ENCODE results near the gene ABCD2.
A peak's percentile ranks its signal among the peaks of the same experiment; 100 is the strongest.
"Not testable (repeated sequence)": the region's sequence is repeated elsewhere in the genome, so short reads cannot be mapped to it uniquely, and the experiment has no call there.

The ABCD2 gene

DNA sequence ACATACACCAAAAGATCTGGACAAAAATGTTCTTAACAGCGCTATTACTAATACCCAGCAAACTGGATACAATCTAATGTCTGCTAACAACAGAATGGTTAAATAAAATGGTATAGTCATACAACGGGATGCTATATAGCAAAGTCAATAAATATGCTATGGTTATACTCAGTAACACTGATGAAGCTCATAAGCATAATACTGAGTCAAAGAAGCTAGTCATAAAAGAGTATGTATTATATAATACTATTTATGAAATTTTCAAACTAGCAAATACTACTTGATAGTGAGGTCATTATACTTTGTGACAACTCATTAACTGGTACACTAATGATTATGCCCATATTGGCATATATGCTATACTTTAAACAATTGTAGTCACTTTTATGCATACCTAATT is 7.4 kb downstream of the ABCD2 start:
- DNase-seq (no peak), ATAC-seq (no peak)

DNA sequence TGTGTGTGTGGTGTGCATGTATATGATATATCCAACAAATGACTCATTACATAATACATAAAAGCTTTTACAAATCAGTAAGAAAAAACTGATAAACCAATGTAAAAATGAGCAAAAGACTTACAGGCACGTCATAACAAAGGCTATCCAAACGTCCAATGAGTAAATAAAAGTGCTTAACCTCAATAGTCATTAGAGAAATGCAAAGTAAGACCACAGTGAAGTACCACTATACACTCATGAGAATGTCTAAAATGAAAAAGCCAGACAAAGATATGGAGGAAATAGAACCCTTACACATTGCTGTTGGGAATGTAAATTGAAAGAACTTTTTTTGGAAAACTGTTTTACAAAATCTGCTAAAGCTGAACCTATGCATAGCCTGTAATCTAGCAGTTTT is 7.8 kb downstream of the ABCD2 start:
- ATAC-seq, result no peak
- no peak for DNase-seq

DNA sequence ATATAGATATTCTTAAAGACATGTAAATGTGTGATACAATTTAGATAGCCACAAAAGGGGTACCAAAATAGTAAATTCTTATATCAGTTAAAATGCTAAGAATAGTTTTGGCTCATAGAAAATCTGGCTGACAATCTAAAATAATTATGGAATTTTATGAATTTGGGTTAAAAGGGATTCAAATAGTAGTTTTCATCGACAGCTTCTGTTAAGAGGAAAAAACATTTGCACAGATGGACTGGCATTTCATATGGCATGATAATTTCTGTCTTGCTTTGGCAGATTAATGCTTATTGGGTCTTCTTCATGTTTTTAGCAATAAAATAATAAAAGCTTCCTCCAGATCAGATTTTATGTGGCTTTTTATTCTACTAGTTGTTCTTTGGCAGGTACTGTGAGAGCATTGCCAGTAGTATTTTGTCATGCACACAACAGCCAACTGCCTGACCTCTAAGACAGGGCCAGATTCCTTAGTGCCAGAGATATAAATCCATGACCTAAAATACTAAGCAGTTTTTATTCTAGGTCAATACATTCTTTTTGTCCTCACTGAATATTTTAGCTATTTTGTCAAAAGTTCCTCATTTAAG is 9.1 kb downstream of the ABCD2 start:
- ATAC-seq, result no peak
- DNase-seq, result no peak

DNA sequence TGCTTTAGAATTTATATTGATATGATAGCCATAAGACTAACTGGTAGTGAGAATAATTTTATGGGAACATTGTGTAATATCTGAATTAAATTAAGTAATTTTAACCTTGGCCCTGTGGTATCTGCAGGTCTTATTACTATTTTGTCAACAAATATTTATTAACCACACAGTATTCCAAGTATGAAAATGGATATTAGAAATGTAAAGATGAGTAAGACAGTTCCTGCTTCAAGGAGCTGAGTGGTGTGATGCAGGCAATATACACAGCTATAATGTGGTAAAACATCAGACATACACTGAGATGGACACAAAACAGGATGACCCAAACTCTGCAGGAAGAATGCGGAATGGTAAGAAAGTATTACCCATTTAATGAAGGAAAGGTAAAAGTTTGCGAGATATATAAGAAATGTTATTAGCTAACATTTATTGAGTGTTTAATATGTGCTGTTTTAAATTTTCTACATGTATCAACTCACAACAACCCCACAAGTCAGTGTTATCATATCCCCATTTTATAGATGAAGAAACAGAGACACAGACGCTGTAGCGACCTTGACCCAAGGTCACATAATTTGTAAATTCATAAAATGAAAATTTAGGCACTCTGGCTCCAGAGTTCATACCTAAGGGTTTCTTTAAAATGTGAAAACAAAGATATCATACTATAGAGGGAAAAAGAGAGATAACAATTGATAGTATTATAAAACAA is 12.7 kb downstream of the ABCD2 start:
- DNase-seq (no peak), ATAC-seq (no peak)

DNA sequence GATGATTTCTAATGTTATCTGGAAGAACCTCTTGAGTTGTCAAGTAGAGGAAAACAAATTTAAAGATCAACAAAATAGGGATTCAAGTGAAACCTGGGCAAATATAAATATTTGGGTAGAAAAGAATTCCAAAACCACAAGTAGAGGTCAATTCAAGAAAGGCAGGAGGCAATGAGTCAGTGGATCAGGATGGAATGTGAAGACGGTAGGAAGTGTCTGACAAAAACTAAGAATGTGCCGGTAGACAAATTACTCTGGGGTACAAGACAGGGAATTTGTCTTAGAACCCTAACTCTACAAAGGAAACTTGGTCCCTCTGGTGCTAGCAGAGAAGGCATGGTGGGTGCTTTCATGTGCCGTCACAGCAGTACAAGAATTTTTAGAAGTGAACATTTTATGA is 13.6 kb downstream of the ABCD2 start:
- no peak for ATAC-seq
- DNase-seq, result no peak

DNA sequence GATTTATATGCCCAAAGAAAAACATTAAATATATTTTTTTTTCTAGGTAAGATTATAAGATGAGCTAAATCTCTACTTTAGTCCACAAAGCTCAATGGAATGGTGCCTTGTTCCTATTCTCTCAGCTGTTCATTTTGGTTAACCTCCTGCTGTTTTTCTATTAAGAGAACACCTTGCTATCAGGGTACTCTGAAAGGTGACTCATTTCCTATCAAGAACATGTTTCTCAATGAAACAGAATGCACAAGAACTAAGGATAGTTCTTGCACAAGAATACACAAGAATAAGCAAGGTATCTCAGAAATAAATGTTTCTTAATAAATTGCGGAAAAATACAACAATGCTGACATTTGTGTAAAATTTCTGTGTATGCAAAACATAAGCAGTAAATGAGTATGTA is 14.1 kb downstream of the ABCD2 start:
- no peak for ATAC-seq
- no peak for DNase-seq

DNA sequence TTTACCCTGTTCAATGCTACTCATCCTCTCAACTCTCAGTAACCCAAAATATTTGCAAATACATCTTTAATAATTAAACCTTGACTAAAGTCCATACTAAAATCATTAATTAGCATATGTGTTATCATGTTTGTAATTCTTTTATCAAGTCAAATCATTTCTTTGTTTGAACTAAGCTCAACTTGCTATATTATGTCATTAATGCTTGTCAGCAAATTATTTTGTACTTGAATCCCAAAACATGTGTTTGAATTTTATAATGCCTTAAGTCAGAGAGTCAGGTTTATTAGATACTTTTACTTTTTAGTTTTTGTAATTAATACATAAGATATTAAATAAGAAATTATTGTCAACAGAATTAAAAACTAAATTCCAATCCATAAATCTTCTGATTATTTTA is 16.5 kb downstream of the ABCD2 start:
- ATAC-seq (no peak), DNase-seq (no peak)

DNA sequence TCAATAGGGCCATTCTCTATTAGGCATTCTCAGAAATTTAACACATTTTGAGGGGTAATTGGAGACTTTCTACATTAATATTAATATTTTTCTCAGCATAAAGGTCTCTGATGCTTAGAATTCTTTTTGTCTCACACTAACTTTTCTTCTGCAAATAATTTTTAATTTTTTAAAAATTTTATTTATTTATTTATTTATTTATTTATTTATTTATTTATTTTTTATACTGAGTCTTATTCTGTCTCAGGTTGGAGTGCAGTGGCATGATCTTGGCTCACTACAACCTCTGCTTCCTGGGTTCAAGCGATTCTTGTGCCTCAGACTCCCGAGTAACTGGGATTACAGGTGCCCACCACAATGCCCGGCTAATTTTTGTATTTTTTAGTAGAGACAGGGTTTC is 17.7 kb downstream of the ABCD2 start:
- not testable (repeated sequence) for ATAC-seq, DNase-seq

DNA sequence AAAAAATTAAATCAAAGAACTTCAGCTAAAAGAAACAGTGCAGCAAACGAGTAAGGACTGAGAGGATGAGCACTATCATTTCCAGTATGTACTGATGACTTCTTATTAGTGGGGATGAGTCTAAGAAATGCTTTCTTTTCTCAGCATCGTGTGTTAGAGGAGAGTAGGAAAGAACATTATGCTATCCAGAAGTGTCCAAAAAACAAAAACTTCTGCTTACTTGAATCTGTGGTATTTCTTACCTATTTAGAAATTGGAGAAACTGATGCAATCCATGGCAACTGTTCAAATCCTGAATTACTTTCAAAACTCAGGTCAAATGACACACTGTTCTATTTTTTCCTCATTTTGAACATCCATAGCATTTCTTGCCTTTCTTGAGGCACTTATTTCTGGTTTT is 23.7 kb downstream of the ABCD2 start:
- no peak for ATAC-seq
- no peak for DNase-seq

DNA sequence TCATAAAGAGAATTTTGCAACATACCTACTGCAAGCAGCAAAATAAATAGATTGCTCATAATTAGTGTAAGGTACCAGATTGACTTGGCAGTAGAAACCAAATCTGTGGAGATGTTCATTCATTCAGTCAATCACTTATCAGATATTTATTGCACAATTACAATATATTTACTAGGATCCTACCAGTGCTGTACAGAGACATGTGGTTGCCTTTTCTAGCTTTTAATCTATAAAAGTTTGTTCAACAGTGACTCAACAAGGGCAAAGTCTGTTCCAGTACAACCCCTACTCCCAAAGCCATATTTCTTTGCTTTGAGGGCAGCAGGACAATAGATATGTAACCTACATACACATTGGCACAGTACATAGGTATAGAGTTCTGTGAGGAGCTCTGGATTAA is 27.3 kb downstream of the ABCD2 start:
- DNase-seq (no peak), ATAC-seq (no peak)

DNA sequence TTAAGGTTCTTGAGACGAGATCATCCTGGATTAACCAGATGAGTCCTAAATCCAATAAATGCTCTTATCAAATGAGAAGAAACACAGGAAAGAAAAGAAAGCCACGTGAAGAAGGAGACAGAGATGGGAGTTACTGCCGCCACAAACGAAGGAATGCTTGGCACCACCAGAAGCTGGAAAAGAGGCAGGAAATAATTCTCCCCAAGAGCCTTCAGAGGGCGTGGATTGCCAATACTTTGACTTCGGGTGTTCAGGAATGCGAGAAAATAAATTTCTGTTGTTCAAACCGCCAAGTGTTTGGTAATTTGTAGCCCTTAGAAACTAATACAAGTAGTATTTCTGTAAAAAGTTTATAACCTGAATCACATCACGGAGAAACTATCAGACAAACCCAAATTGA is 31.3 kb downstream of the ABCD2 start:
- no peak for DNase-seq
- ATAC-seq, result no peak

DNA sequence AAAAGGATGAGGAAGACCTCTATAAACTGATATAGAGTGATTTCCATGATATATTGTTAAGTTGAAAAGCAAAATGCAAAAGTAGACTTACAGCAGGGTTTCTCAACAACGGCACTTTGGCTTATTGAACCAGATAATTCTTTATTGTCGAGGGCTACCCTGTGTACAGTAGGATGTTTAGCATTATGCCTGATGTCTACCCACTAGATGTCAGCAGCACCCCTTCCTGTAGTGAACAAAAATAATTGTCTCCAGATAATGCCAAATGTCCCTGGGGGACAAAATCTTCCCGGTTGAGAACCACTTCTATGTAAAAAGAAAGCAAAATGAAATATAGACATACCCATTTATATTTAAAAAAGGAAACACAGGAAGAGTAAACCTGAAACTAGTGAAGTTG is 32.4 kb downstream of the ABCD2 start:
- ATAC-seq, result peak; percentile 73
- DNase-seq, result no peak

DNA sequence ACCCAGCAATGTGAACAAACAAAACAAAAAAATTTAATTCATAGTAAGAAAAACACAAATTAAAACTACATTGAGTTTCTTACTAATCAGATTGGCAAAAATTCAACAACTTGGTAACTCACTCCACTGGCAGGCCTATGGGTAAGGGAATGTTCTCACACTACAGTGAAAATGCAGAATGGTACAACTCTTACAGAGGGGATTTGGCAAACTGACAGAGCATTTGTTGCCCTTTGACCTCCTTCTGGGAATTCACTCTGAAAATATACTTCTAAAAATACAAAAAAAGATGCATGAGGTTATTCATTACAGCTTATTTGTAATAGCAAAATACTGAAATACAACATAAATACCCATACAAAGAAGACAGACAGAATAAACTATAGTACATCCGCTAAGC is 32.8 kb downstream of the ABCD2 start:
- DNase-seq, result no peak
- no peak for ATAC-seq

DNA sequence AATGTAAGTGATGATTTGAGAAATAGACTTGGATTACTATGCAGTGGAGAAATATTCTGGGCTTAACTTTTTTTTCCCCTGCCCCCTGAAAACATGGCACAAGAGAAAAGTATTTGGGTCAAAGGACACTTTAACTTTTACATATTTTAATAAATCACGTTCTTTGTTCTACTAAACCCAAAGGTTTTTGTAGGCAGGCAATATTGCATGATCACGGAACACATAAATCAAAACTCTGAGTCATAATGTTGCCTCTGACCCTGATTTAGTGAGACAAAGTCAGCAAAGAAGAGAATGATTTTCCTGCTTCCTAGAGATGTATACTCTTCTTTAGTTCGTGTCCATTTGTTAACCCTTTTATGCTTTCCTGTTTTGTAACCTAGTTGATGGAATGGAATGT is 38.0 kb downstream of the ABCD2 start:
- ATAC-seq, result peak; percentile 46

DNA sequence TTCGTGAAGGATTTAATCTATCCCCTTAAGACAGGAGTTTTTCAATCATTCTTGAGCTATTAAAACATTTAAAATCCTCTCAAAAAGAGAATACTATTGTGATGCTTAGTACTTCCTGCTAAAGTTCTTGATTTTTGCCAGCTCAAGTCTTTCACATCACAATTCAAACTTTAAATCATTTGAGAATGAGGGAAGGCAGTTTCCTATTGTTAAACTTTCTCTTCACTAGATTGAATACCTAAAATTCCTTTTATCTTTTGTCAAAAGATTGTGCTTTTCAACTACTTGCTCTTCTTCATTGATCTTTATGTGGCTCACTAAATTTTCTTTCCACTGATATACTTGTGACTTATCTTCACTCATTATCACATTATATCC is 44.1 kb downstream of the ABCD2 start:
- DNase-seq (no peak), ATAC-seq (no peak)

More for the DNA sequence above, 38.0 kb downstream of the ABCD2 start:
- no peak for DNase-seq

DNA sequence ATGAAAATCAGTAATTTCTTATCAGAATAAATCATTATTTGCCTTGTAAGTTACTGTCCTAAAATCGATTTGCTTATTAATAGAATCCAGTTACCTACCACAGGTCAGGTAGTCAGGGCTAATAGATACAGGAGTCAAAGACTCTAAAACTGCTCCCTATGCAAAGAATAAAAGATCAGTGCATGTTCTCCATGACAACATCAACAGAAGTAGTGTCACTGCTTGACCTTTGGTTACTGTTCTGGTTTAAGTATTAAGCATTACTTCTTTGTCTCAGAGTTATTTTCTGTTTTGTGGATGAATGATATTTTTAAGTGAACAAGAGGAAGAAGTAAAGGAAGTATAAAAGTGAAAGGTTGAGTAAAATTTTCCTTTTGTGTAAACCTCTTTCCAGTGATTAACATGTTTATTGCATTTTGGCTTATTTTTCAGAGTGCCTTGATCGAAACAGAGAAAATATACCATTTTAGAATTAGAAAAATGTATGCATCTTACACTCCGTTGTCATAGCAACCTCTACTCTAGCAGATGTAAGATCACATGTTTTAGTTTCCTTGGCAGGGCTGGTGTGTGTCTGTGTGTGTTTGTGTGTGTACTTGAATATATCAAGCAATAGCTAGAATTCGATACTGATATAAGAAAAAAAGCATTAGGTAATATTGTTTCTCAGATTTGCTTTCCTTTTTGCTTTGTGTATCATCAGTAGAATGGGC is 44.7 kb downstream of the ABCD2 start:
- DNase-seq (no peak), ATAC-seq (peak; percentile 32)

DNA sequence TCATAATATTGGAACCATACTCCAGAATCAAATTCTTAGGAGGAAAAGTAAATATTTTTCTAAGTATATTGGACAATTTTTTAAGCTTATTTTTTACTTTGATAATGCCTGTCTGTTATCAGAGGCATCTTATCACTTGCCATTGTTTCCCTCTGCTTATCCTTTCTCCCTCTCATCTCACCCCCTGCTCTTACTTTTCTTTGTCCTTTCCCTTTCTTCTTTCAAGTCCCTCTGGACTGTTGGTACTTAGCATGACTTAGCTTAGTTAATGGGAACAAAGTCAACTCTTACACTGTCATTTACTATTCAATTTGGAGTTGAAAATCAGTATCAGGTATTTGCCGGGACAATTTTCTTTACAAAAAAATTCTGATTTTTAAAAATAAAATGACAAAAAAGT is 45.2 kb downstream of the ABCD2 start:
- no peak for ATAC-seq

DNA sequence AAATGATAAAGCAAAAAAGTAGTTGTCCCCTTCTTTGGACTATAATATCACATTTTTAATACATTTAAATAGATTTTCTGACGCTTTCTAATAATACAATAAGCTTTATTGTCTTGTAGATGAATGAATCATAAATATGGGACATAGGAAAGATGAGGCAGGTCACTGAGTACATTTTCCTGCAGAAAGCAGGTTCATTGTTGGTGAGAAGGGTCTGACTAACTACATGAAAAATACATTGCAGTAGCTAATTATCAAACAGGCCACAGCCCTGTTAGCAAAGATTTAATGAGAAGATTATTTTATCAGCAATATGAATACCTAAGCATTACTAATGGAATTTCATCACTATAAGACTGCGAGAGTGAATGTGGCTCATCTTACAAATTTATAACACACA is 45.6 kb downstream of the ABCD2 start:
- ATAC-seq, result no peak
- DNase-seq, result no peak

More for the DNA sequence above, 45.2 kb downstream of the ABCD2 start:
- DNase-seq, result no peak

DNA sequence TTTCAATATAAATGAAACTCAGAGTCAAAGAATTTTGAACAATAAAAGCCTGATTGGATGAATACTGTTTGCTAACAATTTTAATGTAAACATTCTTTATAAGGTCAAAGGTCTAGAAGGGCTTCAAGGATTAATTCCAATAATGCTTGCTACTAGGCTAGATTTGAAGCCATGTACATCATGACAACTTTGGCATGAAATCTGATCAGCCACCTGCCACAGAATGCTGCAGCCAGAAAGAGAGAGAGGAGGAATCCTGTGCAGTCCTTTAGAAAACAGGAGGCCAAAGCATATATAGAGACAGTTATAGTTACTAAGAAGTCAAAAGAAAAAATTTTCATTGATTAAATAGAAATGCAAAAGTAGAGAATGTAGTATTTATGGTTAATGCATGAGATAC is 47.1 kb downstream of the ABCD2 start:
- DNase-seq (no peak), ATAC-seq (no peak)

DNA sequence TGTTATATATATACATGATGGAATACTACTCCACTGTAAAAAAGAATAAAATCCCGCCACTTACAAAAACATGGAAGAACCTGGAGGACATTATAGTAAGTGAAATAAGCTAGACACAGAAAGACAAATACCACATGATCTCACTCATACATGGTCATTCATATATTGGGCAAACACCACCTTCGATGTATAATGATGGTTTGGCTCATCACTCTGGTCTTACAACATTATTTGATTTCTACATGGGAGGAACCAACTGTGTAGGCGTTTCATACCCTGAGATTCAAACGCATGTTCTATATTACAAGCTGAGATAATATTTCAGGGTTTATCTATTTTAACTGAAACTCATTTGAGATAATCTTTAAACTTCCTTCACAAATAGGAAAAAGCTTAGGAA is 48.3 kb downstream of the ABCD2 start:
- no peak for ATAC-seq
- DNase-seq, result no peak

DNA sequence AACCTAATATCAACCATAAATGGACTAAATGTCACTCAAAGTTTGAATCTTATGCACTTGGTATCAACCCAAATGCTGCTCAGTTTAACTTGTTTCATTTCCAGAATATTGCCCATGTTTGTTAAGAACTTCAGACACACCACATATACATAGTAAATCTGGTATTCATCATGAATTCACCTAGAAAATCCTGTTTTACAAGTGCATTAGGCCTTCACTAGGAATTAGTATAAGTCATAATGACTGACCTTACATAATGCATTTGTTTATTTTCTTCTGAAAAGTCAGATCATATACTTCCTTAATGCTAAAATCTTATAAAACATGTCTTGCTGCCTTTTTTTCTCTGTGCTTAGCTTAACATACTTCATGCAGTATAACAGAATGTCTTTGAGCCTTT is 66.1 kb downstream of the ABCD2 start:
- DNase-seq, result no peak
- no peak for ATAC-seq

DNA sequence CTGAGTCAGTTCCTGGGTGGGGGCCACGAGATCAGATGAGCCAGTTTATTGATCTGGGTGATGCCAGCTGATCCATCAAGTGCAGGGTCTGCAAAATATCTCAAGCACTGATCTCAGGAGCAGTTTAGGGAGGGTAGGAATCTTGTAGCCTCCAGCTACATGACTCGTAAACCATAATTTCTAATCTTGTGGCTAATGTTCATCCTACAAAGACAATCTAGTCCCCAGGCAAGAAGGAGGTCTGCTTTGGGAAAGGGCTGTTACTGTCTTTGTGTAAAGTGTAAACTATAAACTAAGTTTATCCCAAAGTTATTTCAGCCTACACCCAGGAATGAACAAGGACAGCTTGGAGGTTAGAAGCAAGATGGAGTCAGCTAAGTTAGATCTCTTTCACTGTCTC is 75.4 kb downstream of the ABCD2 start:
- ATAC-seq, DNase-seq: not testable (repeated sequence)

DNA sequence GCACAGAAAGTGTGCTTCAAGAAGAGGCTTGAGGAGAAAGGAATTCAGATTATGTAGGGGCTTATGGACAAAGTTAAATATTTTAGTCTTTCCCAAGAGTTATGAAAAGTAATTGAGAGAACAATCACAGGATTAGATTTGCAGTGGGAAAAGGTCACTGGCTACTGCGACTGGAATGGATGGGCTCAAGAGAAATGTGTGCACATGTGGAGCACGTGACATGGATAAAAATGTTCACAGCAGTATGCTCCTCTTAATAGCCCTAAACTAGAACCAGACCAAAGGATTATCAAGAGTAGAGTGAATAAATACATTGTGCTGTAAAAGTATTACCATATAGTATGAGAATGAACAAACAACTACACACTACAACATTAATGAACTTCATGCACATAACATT is 78.1 kb downstream of the ABCD2 start:
- ATAC-seq (no peak), DNase-seq (no peak)

DNA sequence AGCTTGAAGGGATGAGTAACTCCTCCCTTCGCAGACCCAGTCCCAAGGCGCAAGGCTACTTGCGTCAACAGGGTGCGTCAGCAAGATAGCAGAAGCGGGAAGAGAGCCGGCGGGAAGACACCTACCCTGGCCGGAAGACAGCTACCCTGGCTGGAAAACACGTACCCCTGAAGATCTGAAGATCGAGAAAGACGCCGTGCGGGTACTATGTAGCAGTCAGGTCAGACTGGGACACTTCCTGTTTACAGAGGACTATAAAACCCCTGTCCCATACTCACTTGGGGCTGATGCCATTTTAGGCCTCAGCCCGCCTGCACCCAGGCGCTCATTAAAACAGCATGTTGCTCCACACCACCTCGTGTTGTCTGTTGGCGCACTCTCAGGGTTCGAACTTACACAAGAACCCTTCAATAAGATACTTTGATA is 80.9 kb downstream of the ABCD2 start:
- DNase-seq, result no peak
- ATAC-seq, result no peak
